RWPE2 (cell line): ENCODE measurements around the gene TGFBR3L.

ENCODE experiments used
- ATAC-seq: fragments of 200-7000 bp; cut with Tn5 transposase; 3 replicates; pipeline ENCODE4 v1.9.1; 2021; ENCODE audit warnings: low read depth
- DNase-seq: peaks from one replicate; pipeline ENCODE4 v3.0.0-alpha.2; 2020; ENCODE audit warnings: low spot score
- H3K27ac ChIP-seq: fragments of 450-650 bp; 2 replicates; pipeline ENCODE4 v1.5.1; 2017; ENCODE audit warnings: mild to moderate bottlenecking; ENCODE audit not compliant: poor library complexity, severe bottlenecking
- H3K27me3 ChIP-seq: fragments of 250-450 bp; sonication (Bioruptor Pico); 2 replicates; pipeline ENCODE4 v1.5.1; 2021; ENCODE audit warnings: mild to moderate bottlenecking, moderate library complexity; ENCODE audit not compliant: insufficient read depth, poor library complexity, severe bottlenecking
- H3K36me3 ChIP-seq: fragments of 250-450 bp; sonication (Bioruptor Pico); 2 replicates; pipeline ENCODE4 v1.5.1; 2020; ENCODE audit warnings: low read depth, mild to moderate bottlenecking, moderate library complexity
- H3K4me1 ChIP-seq: fragments of 250-450 bp; sonication (Bioruptor Pico); 2 replicates; pipeline ENCODE4 v1.5.1; 2021; ENCODE audit warnings: mild to moderate bottlenecking, moderate library complexity; ENCODE audit not compliant: insufficient read depth, poor library complexity, severe bottlenecking
- H3K4me3 ChIP-seq: fragments of 250-450 bp; sonication (Bioruptor Pico); 2 replicates; pipeline ENCODE4 v1.5.1; 2021; ENCODE audit warnings: mild to moderate bottlenecking, moderate library complexity; ENCODE audit not compliant: severe bottlenecking
- H3K9me3 ChIP-seq: fragments of 250-450 bp; sonication (Bioruptor Pico); 2 replicates; pipeline ENCODE4 v1.5.1; 2021; ENCODE audit warnings: mild to moderate bottlenecking, moderate library complexity; ENCODE audit not compliant: severe bottlenecking
- CTCF ChIP-seq: fragments of 450-650 bp; IDR thresholded peaks from one replicate; pipeline ENCODE4 v1.5.1; 2017; ENCODE audit warnings: mild to moderate bottlenecking, moderate library complexity; ENCODE audit not compliant: poor library complexity, severe bottlenecking

TGFBR3L gene

GRCh38 chr19:7923295-7924191 is 8.9 kb downstream of the TGFBR3L start:
- Histone ChIP-seq H3K27ac (no peak overlapping the region), H3K4me1 (peaks cover 3% of the 10 kb centered on the region), H3K9me3 (no peaks in the 10 kb centered on the region), H3K27me3 (no peaks in the 10 kb centered on the region), H3K36me3 (no peaks in the 10 kb centered on the region; the same call in 1 of the 2 replicates), H3K4me3 (no peak overlapping the region)
- TF ChIP-seq CTCF: no peak
- DNase-seq (no peak), ATAC-seq (no peak)

DNA sequence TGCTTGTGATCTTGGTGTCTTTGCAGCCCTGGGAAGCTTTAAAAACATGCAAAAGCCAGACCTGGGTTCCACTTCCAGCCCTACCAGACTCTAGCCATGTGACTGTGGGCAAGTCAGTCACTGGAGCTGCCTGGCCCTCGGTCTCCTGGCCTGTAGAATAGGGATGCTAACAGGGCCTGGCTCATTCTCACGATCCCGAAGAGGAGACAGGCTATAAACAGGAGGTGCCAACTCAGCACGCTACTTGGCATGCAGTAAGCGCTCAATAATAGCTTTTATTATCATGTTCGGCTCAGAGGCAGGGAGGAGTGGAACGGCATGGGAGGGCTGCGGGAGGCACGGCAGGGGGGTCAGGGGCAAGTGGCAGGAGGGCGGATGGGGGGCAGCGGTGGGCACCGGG is 9.6 kb downstream of the TGFBR3L start:
- peaks cover 10% of the 10 kb centered on the region for H3K4me1 ChIP-seq
- no peak overlapping the region for H3K27ac ChIP-seq
- H3K27me3 ChIP-seq: no peaks in the 10 kb centered on the region
- no peak for DNase-seq
- H3K36me3 ChIP-seq: no peaks in the 10 kb centered on the region; the same call in 1 of the 2 replicates
- TF ChIP-seq CTCF: no peak
- ATAC-seq: no peak
- H3K9me3 ChIP-seq: no peaks in the 10 kb centered on the region
- no peak overlapping the region for H3K4me3 ChIP-seq

- peak overlapping the region; percentile 31 for H3K4me3 ChIP-seq
- no peak for DNase-seq
- no peaks in the 10 kb centered on the region for H3K9me3 ChIP-seq
- H3K36me3 ChIP-seq: peaks cover under 1% of the 10 kb centered on the region; the same call in 1 of the 2 replicates
- H3K27me3 ChIP-seq: no peaks in the 10 kb centered on the region
- H3K4me1 ChIP-seq: peaks cover 12% of the 10 kb centered on the region
- ATAC-seq: no peak
- no peak overlapping the region for H3K27ac ChIP-seq
- no peak for TF ChIP-seq CTCF
Measured at GRCh38 chr19:7924651-7925170, 10.1 kb downstream of the TGFBR3L start.

DNA sequence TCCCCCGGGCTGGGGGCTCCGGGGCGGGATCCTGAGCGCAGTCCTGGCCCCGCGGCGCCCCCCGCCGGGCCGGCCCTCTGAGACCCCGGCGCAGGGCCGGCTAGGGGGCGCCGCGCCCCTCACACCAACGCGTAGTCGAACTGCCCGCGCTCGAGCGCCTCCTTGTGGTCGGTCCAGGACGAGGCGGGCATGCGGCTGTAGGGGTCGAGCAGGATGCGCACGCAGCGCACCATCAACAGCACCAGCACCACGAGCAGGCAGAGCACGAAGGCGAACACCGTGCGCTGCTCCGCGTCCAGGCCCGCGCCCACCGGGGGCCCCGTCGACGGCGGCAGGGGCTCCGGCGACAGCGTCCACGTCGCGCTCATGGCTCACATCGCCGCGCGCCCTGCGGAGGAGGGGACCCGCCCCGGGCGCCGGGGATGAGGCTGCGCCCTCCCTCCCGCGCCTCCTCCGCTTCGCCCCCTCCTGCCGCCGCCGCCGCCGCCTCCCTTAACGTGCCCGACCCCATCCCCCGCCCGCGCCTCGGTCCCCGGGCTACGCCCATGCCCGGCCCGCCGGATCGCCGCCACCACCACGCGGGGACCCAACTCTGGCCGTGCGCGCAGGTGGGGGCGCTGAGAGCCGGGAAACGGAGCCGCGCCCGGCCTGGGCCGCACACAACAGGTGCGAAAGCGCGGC is 10.7 kb downstream of the TGFBR3L start:
- DNase-seq (peak; percentile 70), ATAC-seq (no peak)
- Histone ChIP-seq H3K4me1 (peaks cover 15% of the 10 kb centered on the region), H3K9me3 (no peaks in the 10 kb centered on the region), H3K4me3 (peak overlapping the region; percentile 31), H3K36me3 (peaks cover 6% of the 10 kb centered on the region), H3K27me3 (no peaks in the 10 kb centered on the region), H3K27ac (no peak overlapping the region)
- peak; percentile 76 for TF ChIP-seq CTCF
